ENCODE measurements around the gene EXOC4.

- TF ChIP-seq CTCF (conservative IDR thresholded peaks at IDR 0.05 in 1 of 2, IDR thresholded peaks at IDR 0.05 in 1 of 2; ENCODE audit: low read depth in 1 of 2, low read length in 2 of 2), result no peak
- no peak for TF ChIP-seq EZH2 (IDR thresholded peaks at IDR 0.05; ENCODE audit: low read length, missing control alignments)
These were observed 189.9 kb downstream of the EXOC4 start for GRCh38 chr7:133442818-133443217.

Measured in fibroblast of lung (primary cell).